ENCODE results near the gene ASXL3. TPM values are rescaled to one million over a fixed set of nuclear protein-coding genes. Genes with fewer than 3 reads are reported as not detected.

Gene ASXL3
- polyA plus RNA-seq, 3 donors from 2014 or later, result not detected

GRCh38 chr18:33729556-33729955 is 151.5 kb downstream of the ASXL3 start:
- Mint-ChIP-seq H3K36me3 (no peaks in the 10 kb centered on the region), H3K27me3 (ENCODE audit: low read depth in 3 of 3) (peaks cover 0 to 4% (median 0%) of the 10 kb centered on the region in 3 donors), H3K4me3 (no peak overlapping the region)

DNA sequence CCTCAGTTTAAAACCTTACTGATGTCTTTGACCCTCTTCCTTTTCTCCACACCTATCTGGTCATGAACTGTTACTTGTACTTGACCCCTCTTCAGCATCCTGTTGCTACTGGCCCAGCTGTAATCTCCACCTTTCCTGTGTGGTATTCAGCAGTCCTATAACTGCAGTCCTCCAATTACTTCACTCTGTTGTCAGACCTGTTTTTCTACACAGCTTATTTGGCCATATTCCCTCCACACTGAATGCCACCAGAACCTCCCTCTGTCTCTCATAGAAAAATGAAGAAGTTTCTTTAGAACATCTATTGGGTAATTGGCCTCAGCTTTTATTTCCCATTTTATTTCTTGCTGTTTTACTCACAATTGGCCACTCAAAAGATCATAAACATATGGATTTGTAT is 155.4 kb downstream of the ASXL3 start:
- Mint-ChIP-seq H3K4me3 (no peak overlapping the region), H3K27ac (no peak overlapping the region), H3K27me3 (ENCODE audit: low read depth in 3 of 3) (peaks cover 0 to 4% (median 2%) of the 10 kb centered on the region in 3 donors), H3K36me3 (no peaks in the 10 kb centered on the region), H3K9me3 (peaks cover 0 to 15% (median 10%) of the 10 kb centered on the region in 6 donors), H3K4me1 (no peaks in the 10 kb centered on the region)
- DNase-seq, result no peak

More at GRCh38 chr18:33729556-33729955, 151.5 kb downstream of the ASXL3 start:
- DNase-seq, result no peak
- Mint-ChIP-seq H3K9me3 (peaks cover 0 to 16% (median 7%) of the 10 kb centered on the region in 6 donors), H3K27ac (no peak overlapping the region), H3K4me1 (no peaks in the 10 kb centered on the region)

DNA sequence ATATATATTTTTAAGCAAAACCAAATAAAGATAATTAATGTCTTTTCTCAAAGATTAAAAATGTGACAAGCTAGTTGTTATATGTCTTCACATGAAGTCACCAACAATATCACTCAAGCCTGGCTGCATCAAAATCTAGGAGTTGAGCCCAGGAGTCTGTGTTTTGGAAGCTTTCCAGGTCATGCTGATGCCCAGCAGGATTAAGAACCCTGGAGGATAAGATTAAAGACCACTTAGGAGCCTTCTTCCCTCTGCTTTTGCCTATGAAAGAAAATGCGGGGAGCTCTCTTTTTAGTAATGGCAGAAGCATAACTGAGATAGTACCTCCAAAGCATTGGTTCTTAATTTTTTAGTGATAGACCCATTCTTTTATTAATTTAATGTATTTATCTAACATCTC is 157.4 kb downstream of the ASXL3 start:
- Mint-ChIP-seq H3K4me3 (no peak overlapping the region), H3K4me1 (no peaks in the 10 kb centered on the region), H3K27me3 (ENCODE audit: low read depth in 3 of 3) (peaks cover 0 to 4% (median 2%) of the 10 kb centered on the region in 3 donors), H3K9me3 (peaks cover 0 to 23% (median 8%) of the 10 kb centered on the region in 6 donors), H3K36me3 (no peaks in the 10 kb centered on the region), H3K27ac (no peak overlapping the region)
- DNase-seq, result no peak

DNA sequence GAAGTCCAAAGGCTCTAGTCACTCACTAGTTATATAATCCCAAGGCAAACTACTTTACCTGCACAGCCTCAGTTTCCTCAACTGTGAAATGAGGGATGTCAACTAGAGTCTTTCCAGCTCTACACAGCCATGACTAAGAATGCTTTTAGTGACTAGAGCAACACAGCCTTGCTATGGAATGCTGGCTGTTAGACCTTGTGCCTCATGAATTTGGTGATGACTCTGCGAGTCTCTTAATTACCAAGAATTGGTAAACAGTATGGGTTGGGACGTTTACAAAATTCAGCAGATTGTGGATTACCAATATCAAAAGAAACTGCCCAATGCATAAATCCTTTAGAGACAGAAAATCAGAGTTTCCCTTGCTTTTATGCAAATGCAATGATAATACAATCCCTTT is 163.7 kb downstream of the ASXL3 start:
- Mint-ChIP-seq H3K4me1 (no peaks in the 10 kb centered on the region), H3K36me3 (no peaks in the 10 kb centered on the region), H3K27ac (no peak overlapping the region), H3K9me3 (peaks cover 0 to 27% (median 4%) of the 10 kb centered on the region in 6 donors), H3K27me3 (ENCODE audit: low read depth in 3 of 3) (no peaks in the 10 kb centered on the region), H3K4me3 (no peak overlapping the region)
- DNase-seq, result no peak

DNA sequence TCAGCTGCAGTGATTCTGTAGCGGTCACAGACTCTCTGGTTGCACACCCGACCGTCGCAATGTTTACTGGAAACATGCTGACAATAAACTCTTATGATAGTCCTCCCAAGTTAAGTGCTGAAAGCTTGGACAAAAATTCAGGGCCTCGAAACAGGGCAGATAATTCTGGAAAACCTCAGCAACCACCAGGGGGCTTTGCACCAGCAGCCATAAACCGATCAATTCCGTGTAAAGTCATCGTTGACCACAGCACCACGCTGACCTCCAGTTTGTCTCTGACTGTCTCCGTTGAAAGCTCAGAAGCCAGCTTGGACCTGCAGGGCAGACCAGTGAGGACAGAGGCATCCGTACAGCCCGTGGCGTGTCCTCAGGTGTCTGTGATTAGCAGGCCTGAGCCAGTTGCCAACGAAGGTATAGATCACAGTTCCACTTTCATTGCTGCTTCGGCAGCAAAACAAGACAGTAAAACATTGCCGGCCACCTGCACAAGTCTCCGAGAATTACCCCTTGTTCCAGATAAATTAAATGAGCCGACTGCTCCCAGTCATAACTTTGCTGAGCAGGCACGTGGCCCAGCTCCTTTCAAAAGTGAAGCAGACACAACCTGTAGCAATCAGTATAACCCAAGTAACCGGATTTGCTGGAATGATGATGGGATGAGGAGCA is 166.1 kb downstream of the ASXL3 start:
- Mint-ChIP-seq H3K36me3 (no peaks in the 10 kb centered on the region), H3K9me3 (peaks cover 0 to 26% (median 5%) of the 10 kb centered on the region in 6 donors), H3K4me3 (no peak overlapping the region), H3K27ac (no peak overlapping the region), H3K4me1 (no peaks in the 10 kb centered on the region), H3K27me3 (ENCODE audit: low read depth in 3 of 3) (no peaks in the 10 kb centered on the region)
- no peak for DNase-seq

GRCh38 chr18:33745151-33745795 is 167.3 kb downstream of the ASXL3 start:
- DNase-seq, result no peak
- H3K27me3 Mint-ChIP-seq (ENCODE audit: low read depth in 3 of 3), result no peaks in the 10 kb centered on the region
- H3K9me3 Mint-ChIP-seq, result peaks cover 0 to 21% (median 4%) of the 10 kb centered on the region in 6 donors
- no peak overlapping the region for H3K4me3 Mint-ChIP-seq
- H3K27ac Mint-ChIP-seq, result no peak overlapping the region
- H3K4me1 Mint-ChIP-seq, result no peaks in the 10 kb centered on the region
- no peaks in the 10 kb centered on the region for H3K36me3 Mint-ChIP-seq

- DNase-seq, result no peak
- Mint-ChIP-seq H3K27me3 (ENCODE audit: low read depth in 3 of 3) (no peaks in the 10 kb centered on the region), H3K4me3 (no peak overlapping the region), H3K36me3 (no peaks in the 10 kb centered on the region), H3K4me1 (no peaks in the 10 kb centered on the region), H3K27ac (no peak overlapping the region), H3K9me3 (peaks cover 0 to 21% (median 4%) of the 10 kb centered on the region in 6 donors)
These were observed 168.0 kb downstream of the ASXL3 start for GRCh38 chr18:33745871-33746545.

GRCh38 chr18:33749834-33750233 is 171.8 kb downstream of the ASXL3 start:
- Mint-ChIP-seq H3K36me3 (no peaks in the 10 kb centered on the region), H3K27me3 (ENCODE audit: low read depth in 3 of 3) (no peaks in the 10 kb centered on the region), H3K4me3 (no peak overlapping the region), H3K9me3 (peaks cover 0 to 14% (median 2%) of the 10 kb centered on the region in 6 donors), H3K27ac (no peak overlapping the region), H3K4me1 (no peaks in the 10 kb centered on the region)
- DNase-seq, result no peak

GRCh38 chr18:33750366-33750765 is 172.3 kb downstream of the ASXL3 start:
- Mint-ChIP-seq H3K27ac (no peak overlapping the region), H3K4me3 (no peak overlapping the region), H3K36me3 (no peaks in the 10 kb centered on the region), H3K4me1 (no peaks in the 10 kb centered on the region), H3K9me3 (peaks cover 0 to 15% (median 2%) of the 10 kb centered on the region in 6 donors), H3K27me3 (ENCODE audit: low read depth in 3 of 3) (no peaks in the 10 kb centered on the region)
- DNase-seq, result no peak

DNA sequence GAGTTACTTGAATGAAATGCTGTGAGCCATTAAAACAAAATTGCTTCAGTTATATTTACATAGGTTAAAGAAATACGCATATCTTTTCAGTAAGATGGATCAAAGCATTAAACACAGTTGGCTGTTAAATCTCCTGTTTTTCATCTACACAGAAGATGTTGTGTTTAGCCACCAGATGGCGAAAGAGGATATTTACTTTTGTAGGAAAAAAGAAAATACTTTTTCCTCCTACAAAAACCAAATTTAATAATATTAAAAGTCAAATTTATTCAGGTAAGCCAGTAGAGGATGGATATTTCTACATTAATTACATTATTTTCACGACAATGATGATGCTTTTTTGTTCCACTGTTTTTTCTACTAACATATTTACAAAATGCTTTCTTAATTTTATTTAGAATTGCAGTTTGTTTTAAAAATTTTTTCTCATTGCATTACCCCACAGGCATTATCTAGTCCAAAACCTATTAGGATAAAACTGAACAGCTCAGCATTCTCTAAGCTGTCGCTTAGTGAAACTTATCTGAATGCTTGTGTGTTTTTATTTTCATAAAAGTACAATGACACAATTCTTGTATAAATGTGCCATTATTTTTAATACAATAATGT is 173.7 kb downstream of the ASXL3 start:
- Mint-ChIP-seq H3K9me3 (peaks cover 0 to 10% (median 2%) of the 10 kb centered on the region in 6 donors), H3K27ac (no peak overlapping the region), H3K36me3 (no peaks in the 10 kb centered on the region), H3K4me3 (no peak overlapping the region), H3K4me1 (no peaks in the 10 kb centered on the region), H3K27me3 (ENCODE audit: low read depth in 3 of 3) (no peaks in the 10 kb centered on the region)
- DNase-seq, result no peak

DNA sequence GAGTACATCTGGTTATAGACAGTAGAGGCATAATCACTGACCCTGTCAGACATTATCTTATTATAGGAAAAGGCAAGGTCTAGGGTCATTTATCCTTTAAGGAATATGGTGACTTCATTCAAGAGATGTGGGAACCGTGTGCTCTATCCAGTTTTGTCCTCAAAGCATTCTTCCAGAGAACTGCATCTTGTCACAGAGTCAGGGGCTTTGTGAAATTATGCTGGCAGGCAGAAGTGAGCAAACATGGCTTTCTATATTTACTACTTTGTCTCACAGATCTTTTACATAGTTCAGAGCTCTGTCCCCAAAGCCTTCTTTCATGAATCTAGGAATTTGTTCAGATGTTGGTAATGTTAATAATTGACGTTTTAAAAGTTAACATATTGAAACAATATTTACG is 177.4 kb downstream of the ASXL3 start:
- no peaks in the 10 kb centered on the region for H3K27me3 Mint-ChIP-seq (ENCODE audit: low read depth in 3 of 3)
- DNase-seq, result no peak
- no peaks in the 10 kb centered on the region for H3K4me1 Mint-ChIP-seq
- H3K4me3 Mint-ChIP-seq, result no peak overlapping the region
- no peaks in the 10 kb centered on the region for H3K36me3 Mint-ChIP-seq
- H3K27ac Mint-ChIP-seq, result no peak overlapping the region
- peaks cover 0 to 10% (median 2%) of the 10 kb centered on the region in 6 donors for H3K9me3 Mint-ChIP-seq

DNA sequence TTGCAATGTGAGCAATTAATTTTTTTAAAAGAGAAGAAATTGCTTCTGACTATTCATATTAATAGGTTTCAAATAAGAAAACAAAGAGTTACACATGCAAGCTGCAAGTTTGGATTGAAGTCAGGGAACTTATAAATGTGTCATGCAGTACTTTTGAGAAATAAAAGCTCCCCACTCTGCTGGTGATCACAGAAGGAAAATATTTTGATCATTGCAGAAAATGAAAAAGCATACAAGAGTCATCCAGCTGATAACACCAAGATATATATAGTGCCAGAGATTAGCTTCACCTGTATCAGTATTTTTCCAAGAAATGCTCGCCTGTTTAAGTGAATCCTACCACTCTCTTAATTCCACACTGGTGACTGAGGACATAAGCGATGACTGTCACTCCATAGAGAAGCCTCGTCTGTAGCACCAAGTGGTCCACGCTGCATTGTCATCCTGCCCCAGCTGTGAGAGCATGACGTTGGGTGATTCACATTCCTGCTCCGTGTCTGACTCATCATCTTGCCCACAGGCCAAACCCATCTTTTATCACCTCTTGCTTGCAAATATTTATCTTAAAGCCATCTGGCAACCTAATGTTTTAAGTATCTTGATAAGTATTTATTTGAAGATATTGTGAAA is 178.0 kb downstream of the ASXL3 start:
- Mint-ChIP-seq H3K9me3 (peaks cover 0 to 10% (median 2%) of the 10 kb centered on the region in 6 donors), H3K27ac (no peak overlapping the region), H3K4me1 (no peaks in the 10 kb centered on the region), H3K4me3 (no peak overlapping the region), H3K36me3 (no peaks in the 10 kb centered on the region), H3K27me3 (ENCODE audit: low read depth in 3 of 3) (peaks cover 0 to 2% (median 0%) of the 10 kb centered on the region in 3 donors)
- DNase-seq, result no peak

- H3K27ac Mint-ChIP-seq, result no peak overlapping the region
- H3K9me3 Mint-ChIP-seq, result peaks cover 0 to 10% (median 2%) of the 10 kb centered on the region in 6 donors
- no peaks in the 10 kb centered on the region for H3K36me3 Mint-ChIP-seq
- DNase-seq, result no peak
- H3K4me3 Mint-ChIP-seq, result no peak overlapping the region
- H3K4me1 Mint-ChIP-seq, result no peaks in the 10 kb centered on the region
- H3K27me3 Mint-ChIP-seq (ENCODE audit: low read depth in 3 of 3), result peaks cover 0 to 2% (median 0%) of the 10 kb centered on the region in 3 donors
These were observed 179.0 kb downstream of the ASXL3 start for GRCh38 chr18:33757037-33757436.
